Measurements from ENCODE around the gene SLC39A11.

Gene SLC39A11

DNA sequence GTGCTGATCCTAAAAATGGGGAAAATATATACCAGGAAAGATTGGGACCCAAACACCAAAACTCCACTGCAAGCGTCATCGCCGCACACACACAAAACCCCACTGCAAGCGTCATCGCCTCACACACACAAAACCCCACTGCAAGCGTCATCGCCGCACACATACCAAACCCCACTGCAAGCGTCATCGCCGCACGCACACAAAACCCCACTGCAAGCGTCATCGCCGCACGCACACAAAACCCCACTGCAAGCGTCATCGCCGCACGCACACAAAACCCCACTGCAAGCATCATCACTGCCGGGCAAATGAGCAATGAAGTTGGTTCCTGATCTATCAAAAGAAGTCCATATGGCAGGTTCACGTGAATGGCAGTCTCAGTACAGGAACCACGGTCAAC, 144.4 kb downstream of the SLC39A11 start:
- H3K27me3 ChIP-seq (replicated peaks), result no peaks in the 10 kb centered on the region
- no peak for DNase-seq
- in situ Hi-C loops (cut with HindIII; ENCODE audit: low pct_ligation_motif_present, low sequenced_read_pairs), result no loop called here
- H3K27ac ChIP-seq, result no peak overlapping the region
- no peak overlapping the region for H3K4me3 ChIP-seq (ENCODE audit: low read depth, low read length)
- TF ChIP-seq, protein P1, sequence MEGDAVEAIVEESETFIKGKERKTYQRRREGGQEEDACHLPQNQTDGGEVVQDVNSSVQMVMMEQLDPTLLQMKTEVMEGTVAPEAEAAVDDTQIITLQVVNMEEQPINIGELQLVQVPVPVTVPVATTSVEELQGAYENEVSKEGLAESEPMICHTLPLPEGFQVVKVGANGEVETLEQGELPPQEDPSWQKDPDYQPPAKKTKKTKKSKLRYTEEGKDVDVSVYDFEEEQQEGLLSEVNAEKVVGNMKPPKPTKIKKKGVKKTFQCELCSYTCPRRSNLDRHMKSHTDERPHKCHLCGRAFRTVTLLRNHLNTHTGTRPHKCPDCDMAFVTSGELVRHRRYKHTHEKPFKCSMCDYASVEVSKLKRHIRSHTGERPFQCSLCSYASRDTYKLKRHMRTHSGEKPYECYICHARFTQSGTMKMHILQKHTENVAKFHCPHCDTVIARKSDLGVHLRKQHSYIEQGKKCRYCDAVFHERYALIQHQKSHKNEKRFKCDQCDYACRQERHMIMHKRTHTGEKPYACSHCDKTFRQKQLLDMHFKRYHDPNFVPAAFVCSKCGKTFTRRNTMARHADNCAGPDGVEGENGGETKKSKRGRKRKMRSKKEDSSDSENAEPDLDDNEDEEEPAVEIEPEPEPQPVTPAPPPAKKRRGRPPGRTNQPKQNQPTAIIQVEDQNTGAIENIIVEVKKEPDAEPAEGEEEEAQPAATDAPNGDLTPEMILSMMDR (IDR thresholded peaks at IDR 0.05; ENCODE audit: low read depth, low read length, missing control alignments), result no peak
- no peaks in the 10 kb centered on the region for H3K36me3 ChIP-seq (replicated peaks)

DNA sequence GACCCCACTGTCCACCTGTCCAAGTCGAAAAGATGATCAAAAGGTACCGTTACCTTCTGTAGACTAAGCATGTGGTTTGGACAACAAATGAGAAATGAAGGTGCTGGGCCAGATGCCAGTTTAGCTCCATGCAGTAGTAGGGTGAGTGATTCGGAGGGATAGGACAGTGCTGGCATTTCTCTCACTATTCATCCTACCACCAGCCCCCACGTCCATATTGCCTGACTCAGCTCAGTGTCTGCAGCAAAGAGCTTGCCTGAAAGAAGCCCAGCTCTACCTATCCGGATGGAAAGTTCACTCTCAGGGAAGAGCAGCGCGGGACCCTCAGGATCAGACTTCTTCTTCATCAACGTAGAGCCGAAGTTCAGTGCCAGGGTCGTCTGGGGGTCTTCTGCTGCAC, 145.0 kb downstream of the SLC39A11 start:
- H3K4me3 ChIP-seq (ENCODE audit: low read depth, low read length), result no peak overlapping the region
- no peak for DNase-seq
- in situ Hi-C loops (cut with HindIII; ENCODE audit: low pct_ligation_motif_present, low sequenced_read_pairs), result no loop called here
- no peak overlapping the region for H3K27ac ChIP-seq
- H3K36me3 ChIP-seq (replicated peaks), result no peaks in the 10 kb centered on the region
- TF ChIP-seq, protein P1 (IDR thresholded peaks at IDR 0.05; ENCODE audit: low read depth, low read length, missing control alignments), result no peak
- no peaks in the 10 kb centered on the region for H3K27me3 ChIP-seq (replicated peaks)

DNA sequence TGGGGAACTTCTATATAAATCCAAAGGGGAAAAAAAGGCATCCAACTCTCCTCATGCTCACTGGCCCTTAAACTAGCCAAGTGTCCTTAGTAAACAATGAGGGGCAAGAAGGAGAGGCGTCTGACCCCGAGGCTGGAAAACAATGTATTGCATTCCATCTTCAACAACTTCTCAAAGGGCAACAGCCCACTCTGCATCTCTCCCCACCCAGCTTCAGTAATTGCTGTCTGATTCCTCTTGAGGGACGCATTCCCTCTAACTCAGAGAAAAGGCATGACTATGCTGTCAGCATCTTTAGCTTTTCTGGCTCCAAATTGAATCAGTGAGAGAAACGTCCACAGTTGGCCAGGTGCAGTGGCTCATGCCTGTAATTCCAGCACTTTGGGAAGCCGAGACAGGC, 145.8 kb downstream of the SLC39A11 start:
- Histone ChIP-seq H3K36me3 (replicated peaks) (no peaks in the 10 kb centered on the region), H3K27me3 (replicated peaks) (no peaks in the 10 kb centered on the region), H3K27ac (no peak overlapping the region), H3K4me3 (ENCODE audit: low read depth, low read length) (no peak overlapping the region)
- in situ Hi-C loops (cut with HindIII; ENCODE audit: low pct_ligation_motif_present, low sequenced_read_pairs), result no loop called here
- DNase-seq, result no peak
- TF ChIP-seq, protein P1 (IDR thresholded peaks at IDR 0.05; ENCODE audit: low read depth, low read length, missing control alignments), result no peak

DNA sequence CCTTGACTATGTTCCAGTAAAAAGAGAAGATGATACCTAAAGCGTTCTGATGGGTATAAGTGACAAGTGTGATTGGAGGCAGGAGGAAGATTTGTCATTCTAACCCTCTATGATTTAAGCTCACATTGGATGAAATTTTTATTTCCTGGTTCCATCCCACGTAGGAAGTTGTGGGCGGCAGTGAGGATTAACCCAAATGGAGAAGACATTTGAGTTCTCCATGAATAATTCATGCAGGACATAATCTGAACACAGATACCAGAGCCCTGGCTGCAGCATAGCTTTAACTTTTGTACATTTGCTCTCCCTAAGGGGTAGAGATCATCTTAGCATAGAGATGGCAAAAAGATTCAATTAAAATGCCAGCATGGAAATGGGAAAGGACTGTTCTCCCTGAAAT, 146.3 kb downstream of the SLC39A11 start:
- TF ChIP-seq, protein P1 (IDR thresholded peaks at IDR 0.05; ENCODE audit: low read depth, low read length, missing control alignments), result no peak
- Histone ChIP-seq H3K27me3 (replicated peaks) (no peaks in the 10 kb centered on the region), H3K27ac (no peak overlapping the region), H3K36me3 (replicated peaks) (no peaks in the 10 kb centered on the region), H3K4me3 (ENCODE audit: low read depth, low read length) (no peak overlapping the region)
- DNase-seq, result no peak
- in situ Hi-C loops (cut with HindIII; ENCODE audit: low pct_ligation_motif_present, low sequenced_read_pairs), result no loop called here

DNA sequence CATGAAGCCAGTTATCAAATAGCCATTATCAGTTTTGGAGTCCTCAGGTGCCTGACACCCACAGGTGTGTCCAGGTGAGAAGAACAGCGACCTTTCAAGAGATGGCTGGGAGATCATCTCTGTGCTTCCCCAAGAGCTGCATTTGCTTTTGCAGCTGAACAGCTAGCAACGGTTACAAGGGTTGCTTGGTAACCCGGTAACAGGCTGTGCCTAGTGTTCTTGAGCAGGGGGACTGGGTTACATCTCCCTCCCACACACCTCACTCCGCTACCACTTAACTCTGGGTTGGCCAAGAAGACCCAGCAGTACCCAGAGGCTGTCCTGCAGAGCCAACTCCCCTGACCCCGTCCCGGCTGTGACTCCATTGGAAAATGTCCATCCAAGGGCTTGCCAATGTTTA, 147.0 kb downstream of the SLC39A11 start:
- in situ Hi-C loops (cut with HindIII; ENCODE audit: low pct_ligation_motif_present, low sequenced_read_pairs), result no loop called here

More for the DNA sequence above, 147.0 kb downstream of the SLC39A11 start:
- no peak overlapping the region for H3K27ac ChIP-seq
- H3K4me3 ChIP-seq (ENCODE audit: low read depth, low read length), result no peak overlapping the region
- no peaks in the 10 kb centered on the region for H3K27me3 ChIP-seq (replicated peaks)
- no peaks in the 10 kb centered on the region for H3K36me3 ChIP-seq (replicated peaks)
- TF ChIP-seq, protein P1 (IDR thresholded peaks at IDR 0.05; ENCODE audit: low read depth, low read length, missing control alignments), result no peak
- DNase-seq, result no peak
